Esophagus squamous epithelium (tissue), 5 donors: ENCODE results near the gene WIZ. TPM values are rescaled to one million over a fixed set of nuclear protein-coding genes. Genes with fewer than 3 reads are reported as not detected.

Experiments
- DNase-seq: peaks from one replicate; lab custom pipeline; 2025; lab: John Stamatoyannopoulos, UW
- H3K27ac ChIP-seq, 4 donors: fragments of 200-600 bp; sonication (generic); one replicate each; pipeline ENCODE4 v1.5.1; 2016 to 2019; ENCODE audit warnings: mild to moderate bottlenecking in 1 of 4
- H3K27me3 ChIP-seq, 4 donors: fragments of 200-600 bp; sonication (generic); 1 replicate in 3 of 4; 2 replicates in 1 of 4; pipeline versions ENCODE4 v1.5.1 to v1.6.0; 2017 to 2021; ENCODE audit warnings: antibody characterized with exemption in 1 of 4
- H3K36me3 ChIP-seq, 3 donors: fragments of 200-600 bp; sonication (generic); one replicate each; pipeline ENCODE4 v1.5.1; 2016 to 2019
- H3K4me1 ChIP-seq, 3 donors: fragments of 200-600 bp; sonication (generic); one replicate each; pipeline ENCODE4 v1.5.1; 2017 to 2019
- H3K4me3 ChIP-seq, 4 donors: fragments of 200-600 bp; sonication (generic); 1 replicate in 3 of 4; 2 replicates in 1 of 4; pipeline ENCODE4 v1.5.1; 2016 to 2019; ENCODE audit warnings: mild to moderate bottlenecking in 2 of 4, moderate library complexity in 1 of 4
- H3K9me3 ChIP-seq, 3 donors: fragments of 200-600 bp; sonication (generic); one replicate each; pipeline ENCODE4 v1.5.1; 2016 to 2019
- POLR2A ChIP-seq, 4 donors: fragments of 450-650 bp; IDR thresholded peaks; one replicate each; pipeline ENCODE4 v1.6.1; 2017; ENCODE audit warnings: antibody characterized with exemption in 4 of 4, mild to moderate bottlenecking in 4 of 4, moderate library complexity in 3 of 4
- WGBS, 2 donors: methylation state at CpG; one replicate each; pipeline ENCODE4 v1.1.5; 2018; 5-methylcytosine and 5-hydroxymethylcytosine counted together
- intact Hi-C: fragments of 100-400 bp; cut with DNase I; formaldehyde crosslinking; loops from one replicate; pipeline ENCODE4 v1.15.0; 2022
- total RNA-seq, 4 donors: library from RNA; depleted of rRNA; stranded (reverse); fragments of >200 nt; gene quantifications; one replicate each; pipeline ENCODE4 v1.1.0, GENCODE V29; 2016
- TF ChIP-seq, protein P1 (sequence below), 6 experiments: fragments of 450-650 bp in 4 of 6; fragments of 200-600 bp in 2 of 6; sonication (generic) in 2 of 6; IDR thresholded peaks; one replicate each; pipeline ENCODE4 v1.5.1; 2016 to 2019; ENCODE audit warnings: antibody characterized with exemption in 6 of 6, mild to moderate bottlenecking in 4 of 6, moderate library complexity in 4 of 6
- donor health status: DM: yes; HTN: yes; CAD: no.

WIZ gene
- total RNA-seq, 4 donors from 2014 or later = 17.2 to 36.5 (median 30.0) TPM

DNA sequence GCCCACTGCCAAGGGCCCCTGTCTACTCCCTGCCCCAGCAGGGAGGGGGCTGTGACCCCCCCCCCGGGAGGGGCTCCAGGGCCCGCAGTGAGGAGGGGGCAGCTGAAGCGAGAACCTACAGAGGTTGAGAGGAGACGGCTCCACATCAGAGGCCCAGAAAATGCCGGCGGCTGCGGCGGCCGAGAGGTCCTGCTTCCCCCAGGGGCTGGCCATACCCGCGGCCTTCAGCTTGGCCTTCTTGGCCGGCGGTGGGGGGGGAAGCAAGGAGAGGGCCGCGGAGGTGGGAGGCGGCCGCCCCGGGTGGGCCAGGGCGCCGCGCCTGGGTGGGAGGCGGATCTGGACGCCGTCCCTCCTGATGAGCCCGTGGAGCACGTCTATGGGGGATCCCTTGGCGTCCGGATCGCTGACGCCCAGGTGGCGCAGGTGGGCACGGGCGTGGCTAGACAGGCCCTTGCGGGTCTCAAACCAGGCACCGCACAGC, 21.7 kb downstream of the WIZ start:
- TF ChIP-seq, protein P1, sequence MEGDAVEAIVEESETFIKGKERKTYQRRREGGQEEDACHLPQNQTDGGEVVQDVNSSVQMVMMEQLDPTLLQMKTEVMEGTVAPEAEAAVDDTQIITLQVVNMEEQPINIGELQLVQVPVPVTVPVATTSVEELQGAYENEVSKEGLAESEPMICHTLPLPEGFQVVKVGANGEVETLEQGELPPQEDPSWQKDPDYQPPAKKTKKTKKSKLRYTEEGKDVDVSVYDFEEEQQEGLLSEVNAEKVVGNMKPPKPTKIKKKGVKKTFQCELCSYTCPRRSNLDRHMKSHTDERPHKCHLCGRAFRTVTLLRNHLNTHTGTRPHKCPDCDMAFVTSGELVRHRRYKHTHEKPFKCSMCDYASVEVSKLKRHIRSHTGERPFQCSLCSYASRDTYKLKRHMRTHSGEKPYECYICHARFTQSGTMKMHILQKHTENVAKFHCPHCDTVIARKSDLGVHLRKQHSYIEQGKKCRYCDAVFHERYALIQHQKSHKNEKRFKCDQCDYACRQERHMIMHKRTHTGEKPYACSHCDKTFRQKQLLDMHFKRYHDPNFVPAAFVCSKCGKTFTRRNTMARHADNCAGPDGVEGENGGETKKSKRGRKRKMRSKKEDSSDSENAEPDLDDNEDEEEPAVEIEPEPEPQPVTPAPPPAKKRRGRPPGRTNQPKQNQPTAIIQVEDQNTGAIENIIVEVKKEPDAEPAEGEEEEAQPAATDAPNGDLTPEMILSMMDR (IDR thresholded peaks at IDR 0.05) = no peak
- no peak for TF ChIP-seq POLR2A (IDR thresholded peaks at IDR 0.05)
- H3K36me3 ChIP-seq = peaks cover 37 to 76% (median 49%) of the 10 kb centered on the region in 3 donors
- H3K27me3 ChIP-seq = no peaks in the 10 kb centered on the region
- WGBS, 2 donors = 87 to 95% methylated on average over 15 to 22 of the region's 35 CpGs
- H3K9me3 ChIP-seq = no peaks in the 10 kb centered on the region
- no peak overlapping the region for H3K4me3 ChIP-seq
- no peak overlapping the region for H3K27ac ChIP-seq
- H3K4me1 ChIP-seq = peaks cover 20 to 43% (median 24%) of the 10 kb centered on the region in 3 donors
- intact Hi-C loops = no loop called here
- DNase-seq = no peak

DNA sequence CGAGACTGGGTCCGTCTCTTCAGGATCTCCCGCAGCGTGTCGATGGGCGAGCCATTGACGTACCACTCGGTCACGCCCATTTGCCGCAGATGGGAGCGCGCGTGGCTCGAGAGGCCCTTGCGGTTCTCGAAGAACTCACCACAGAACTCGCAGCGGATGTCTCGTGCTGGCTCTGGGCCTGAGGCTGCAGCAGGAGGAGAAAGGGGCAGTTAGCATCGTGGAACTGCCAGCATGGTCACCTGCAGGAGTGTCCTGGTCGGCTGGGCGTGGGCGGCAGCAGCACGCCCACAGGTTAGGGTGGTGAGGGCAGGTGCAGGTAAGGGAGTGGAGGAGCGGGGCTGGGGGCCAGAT, 22.4 kb downstream of the WIZ start:
- intact Hi-C loops = no loop called here
- WGBS, 2 donors = 97% methylated on average over 10 to 16 of the region's 25 CpGs
- no peak for DNase-seq
- Histone ChIP-seq H3K9me3 (no peaks in the 10 kb centered on the region), H3K4me1 (peaks cover 17 to 45% (median 26%) of the 10 kb centered on the region in 3 donors), H3K27ac (no peak overlapping the region), H3K27me3 (no peaks in the 10 kb centered on the region), H3K36me3 (peaks cover 42 to 83% (median 56%) of the 10 kb centered on the region in 3 donors), H3K4me3 (no peak overlapping the region)
- TF ChIP-seq, protein P1 (IDR thresholded peaks at IDR 0.05) = no peak
- no peak for TF ChIP-seq POLR2A (IDR thresholded peaks at IDR 0.05)

DNA sequence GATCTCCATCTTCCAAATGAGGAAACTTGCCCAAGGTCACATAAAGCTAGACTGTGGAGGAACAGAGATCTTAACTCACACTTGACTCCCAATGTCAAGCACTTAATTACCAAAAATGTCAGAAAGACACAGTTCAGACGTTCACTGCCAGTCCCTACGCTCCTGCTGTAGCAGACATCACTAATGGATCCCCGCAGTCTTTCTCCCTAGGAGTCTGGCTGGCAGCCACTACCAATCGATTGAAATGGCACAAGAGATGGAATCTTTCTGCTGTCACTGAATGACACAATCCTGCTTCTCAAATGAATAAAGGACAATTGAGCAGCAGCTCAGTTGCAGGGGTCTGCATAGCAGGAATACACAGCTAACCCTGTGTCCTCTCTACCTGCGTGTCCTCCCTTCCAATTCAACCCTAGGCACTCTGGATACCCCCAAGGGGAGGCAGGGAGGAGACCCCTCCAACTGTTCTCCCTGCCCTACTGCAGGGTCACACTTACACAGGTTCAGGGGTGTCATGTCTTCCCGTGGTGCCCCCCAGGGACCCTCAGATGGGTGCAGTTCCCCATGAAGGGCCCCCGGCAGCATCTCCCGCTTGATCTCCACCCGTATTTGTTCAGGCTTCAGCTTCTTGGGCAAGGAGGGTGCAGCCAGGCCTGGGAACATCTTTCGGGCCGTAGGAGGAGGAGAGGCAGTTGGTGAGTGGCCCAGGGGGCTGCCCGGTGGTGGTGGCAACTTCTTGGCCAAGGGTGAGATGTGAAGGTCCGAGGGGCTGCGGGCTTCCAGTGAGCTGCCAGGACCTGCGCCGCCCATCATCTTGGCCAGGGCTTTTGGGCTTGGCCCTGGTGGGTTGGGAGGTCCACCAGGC, 23.0 kb downstream of the WIZ start:
- H3K27me3 ChIP-seq = no peaks in the 10 kb centered on the region
- no peak for DNase-seq
- no peak overlapping the region for H3K27ac ChIP-seq
- peaks cover 43 to 89% (median 59%) of the 10 kb centered on the region in 3 donors for H3K36me3 ChIP-seq
- no peaks in the 10 kb centered on the region for H3K9me3 ChIP-seq
- no peak overlapping the region for H3K4me3 ChIP-seq
- TF ChIP-seq, protein P1 (IDR thresholded peaks at IDR 0.05) = no peak
- no peak for TF ChIP-seq POLR2A (IDR thresholded peaks at IDR 0.05)
- peaks cover 14 to 47% (median 29%) of the 10 kb centered on the region in 3 donors for H3K4me1 ChIP-seq
- intact Hi-C loops = no loop called here
- WGBS, 2 donors = 69 to 77% methylated on average over 6 of the region's 16 CpGs

DNA sequence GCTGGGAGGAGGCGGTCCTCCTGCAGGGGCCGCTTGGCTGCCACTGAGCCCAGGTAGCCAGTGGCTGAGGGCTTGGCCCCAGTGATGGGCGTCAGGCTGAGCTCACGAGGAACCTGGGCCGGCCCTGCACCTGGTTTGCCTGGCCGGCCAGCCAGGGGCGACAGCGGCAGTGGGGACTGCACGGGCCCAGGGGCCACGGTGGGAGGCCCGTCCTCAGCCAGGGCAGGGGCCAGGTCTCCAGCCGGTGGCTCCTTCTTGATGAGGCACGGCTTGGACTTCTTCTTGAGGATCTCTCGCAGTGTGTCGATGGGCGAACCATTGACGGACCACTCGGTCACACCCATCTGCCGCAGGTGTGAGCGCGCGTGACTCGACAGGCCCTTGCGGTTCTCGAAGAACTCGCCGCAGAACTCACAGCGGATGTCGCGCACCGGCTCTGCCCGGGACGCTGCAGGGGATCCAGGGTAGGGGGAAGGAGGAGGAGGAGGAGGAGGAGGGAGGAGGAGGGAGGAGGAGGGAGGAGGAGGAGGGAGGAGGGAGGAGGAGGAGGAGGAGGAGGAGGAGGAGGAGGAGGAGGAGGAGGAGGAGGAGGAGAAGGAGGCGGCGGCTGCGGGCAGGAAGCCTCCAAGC, 24.3 kb downstream of the WIZ start:
- Histone ChIP-seq H3K9me3 (no peaks in the 10 kb centered on the region), H3K36me3 (peaks cover 43 to 92% (median 59%) of the 10 kb centered on the region in 3 donors), H3K4me1 (peaks cover 1 to 44% (median 19%) of the 10 kb centered on the region in 3 donors), H3K4me3 (no peak overlapping the region), H3K27me3 (no peaks in the 10 kb centered on the region), H3K27ac (no peak overlapping the region)
- intact Hi-C loops = no loop called here
- 89 to 90% methylated on average over 2 to 9 of the region's 36 CpGs for WGBS, 2 donors
- DNase-seq = no peak
- TF ChIP-seq, protein P1 (IDR thresholded peaks at IDR 0.05) = no peak
- TF ChIP-seq POLR2A (IDR thresholded peaks at IDR 0.05) = no peak
